Femur (tissue), 1 donor: ENCODE data around the gene DGKG.

Source experiments
- DNase-seq: peaks from one replicate; pipeline ENCODE4 v3.0.0-alpha.2; 2017

The DGKG gene

GRCh38 chr3:186166491-186167288 is 195.3 kb downstream of the DGKG start:
- no peak for DNase-seq

GRCh38 chr3:186166036-186166435 is 196.0 kb downstream of the DGKG start:
- no peak for DNase-seq

- DNase-seq, result no peak
Measured at GRCh38 chr3:186165331-186165730, 196.7 kb downstream of the DGKG start.

GRCh38 chr3:186164696-186165095 is 197.3 kb downstream of the DGKG start:
- DNase-seq, result no peak

DNA sequence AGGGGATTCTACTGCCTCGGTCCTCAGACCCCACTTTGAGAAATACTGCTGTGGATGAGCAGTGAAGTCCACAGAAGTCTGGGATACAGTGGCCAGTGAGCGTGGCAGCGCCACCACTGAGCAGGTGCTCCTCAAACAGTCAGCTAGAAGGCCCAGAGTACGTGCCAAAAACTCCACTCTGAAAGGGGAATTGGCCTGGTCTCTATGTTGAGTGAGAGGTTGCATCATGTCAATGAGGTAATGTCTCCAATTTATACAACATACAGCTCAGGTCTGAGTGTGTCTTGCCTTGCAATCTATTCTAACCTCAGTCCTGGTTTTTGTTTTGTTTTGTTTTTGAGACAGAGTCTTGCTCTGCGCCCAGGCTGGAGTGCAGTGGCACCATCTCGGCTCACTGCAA is 199.8 kb downstream of the DGKG start:
- no peak for DNase-seq

DNA sequence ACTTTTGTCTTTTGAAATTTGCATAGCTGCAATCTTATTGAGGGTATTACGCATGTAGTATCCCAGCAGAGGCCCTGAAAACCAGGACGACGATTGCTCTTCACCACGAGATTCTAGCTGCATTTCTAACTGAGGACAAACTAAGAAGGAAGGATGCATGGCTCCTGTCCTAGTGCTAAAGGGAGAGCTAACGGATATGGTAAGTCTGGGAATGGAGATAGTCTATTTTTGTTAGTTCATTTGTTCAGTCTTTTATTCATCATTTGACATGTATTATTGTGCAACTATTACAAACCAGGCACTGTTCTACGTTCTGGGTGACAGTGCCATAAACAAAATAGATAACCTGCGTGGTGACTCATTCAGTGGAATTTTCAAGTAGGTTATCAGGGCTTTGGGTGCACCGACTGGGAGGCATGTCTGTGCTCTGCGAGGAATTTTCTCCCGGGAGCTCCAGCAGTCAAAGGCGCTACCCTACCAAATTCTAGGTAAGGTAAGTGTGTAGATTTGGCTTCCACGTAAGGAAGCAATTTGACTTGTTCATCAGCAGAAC is 201.3 kb downstream of the DGKG start:
- DNase-seq, result no peak

GRCh38 chr3:186154641-186155040 is 207.4 kb downstream of the DGKG start:
- no peak for DNase-seq

DNA sequence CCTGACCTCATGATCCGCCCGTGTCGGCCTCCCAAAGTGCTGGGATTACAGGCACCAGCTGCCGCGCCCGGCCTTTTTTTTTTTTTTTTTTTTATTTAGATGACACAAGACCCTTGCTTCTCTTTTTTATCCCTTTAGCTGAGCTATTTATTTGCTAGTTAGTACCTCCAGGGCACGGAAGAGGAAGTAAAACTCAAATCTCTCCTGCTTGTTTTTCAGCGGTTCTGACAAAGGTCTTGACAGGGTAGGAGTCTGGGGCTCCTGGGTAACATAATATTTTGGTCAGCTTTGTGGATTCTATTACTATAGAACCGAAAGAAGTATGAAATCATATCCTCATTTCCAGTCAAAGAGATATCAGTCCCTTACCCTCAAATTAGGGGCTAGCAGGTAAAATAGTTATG is 209.1 kb downstream of the DGKG start:
- DNase-seq, result no peak

GRCh38 chr3:186152361-186152798 is 209.7 kb downstream of the DGKG start:
- DNase-seq, result no peak

DNA sequence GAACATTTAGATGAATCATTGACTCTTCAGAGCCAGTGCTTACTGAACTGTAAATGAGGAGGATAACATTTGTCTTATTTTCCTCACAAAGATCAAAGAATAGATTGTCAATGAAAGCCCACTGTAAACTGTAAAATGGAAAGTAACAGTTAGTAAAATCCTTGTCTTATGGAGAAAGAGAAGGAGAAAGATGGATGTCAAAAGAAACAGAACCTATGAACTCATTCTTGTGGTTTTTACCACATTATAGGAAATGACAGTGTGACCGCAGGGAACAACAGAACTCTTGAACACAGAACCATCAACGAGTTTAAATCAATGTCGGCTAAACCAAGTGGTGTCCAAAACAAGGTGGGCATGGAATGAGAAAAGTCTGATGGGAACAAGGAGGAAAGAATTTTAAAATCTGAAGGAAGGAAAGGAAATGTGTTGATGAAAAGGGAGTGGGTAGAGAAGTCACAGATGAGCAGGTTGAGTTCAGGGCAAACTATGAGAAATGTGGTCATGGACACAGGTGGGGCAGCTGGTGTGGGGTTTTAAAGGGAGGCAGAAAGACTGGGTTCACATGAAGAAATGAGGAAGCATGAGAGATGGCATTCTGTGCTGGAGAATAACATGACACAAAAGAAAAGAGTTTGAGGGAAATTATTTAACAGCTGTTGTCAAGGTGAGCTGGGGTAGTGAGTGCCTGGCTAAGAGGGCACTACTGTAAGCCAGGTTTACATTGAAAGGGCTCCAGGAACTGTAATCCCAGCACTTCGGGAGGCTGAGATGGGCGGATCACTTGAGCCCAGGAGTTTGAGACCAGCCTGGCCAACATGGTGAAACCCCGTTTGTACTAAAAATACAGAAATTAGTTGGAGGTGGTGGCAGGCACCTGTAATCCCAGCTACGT is 210.7 kb downstream of the DGKG start:
- DNase-seq, result no peak

- no peak for DNase-seq
Measured at GRCh38 chr3:186150041-186150830, 211.8 kb downstream of the DGKG start.

DNA sequence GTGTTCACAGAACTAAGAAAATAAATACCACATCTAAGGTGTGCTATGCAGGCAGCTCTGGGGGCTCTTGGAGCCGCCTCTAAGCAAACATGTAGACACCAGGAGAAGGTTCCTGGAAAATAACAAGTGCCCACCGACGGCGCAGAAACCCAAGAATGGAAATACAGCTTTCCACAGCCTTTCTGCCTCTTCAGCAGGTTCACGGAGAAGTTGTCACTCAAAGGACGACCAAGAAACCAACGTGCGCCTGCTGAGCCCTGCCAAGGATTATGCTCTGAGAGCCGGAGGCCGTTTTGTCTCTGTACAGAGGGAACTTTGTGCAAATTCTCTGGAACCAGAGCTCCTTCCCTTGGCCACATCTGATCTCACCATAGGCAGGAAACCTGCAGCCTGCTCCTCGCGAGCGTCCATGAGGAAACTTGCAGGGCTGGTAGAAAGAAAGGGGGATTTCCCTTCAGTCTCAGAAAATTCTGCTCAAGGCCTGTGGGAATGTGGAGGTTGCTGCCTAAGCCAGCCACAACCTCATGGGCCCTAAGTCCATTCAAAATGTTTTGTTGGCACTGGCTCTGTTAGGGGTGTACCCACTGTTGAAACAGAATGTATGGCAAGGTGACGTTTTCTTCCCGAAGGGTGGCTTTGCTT is 212.6 kb downstream of the DGKG start:
- DNase-seq, result no peak

- DNase-seq, result no peak
Measured at GRCh38 chr3:186144257-186144656, 217.8 kb downstream of the DGKG start.

DNA sequence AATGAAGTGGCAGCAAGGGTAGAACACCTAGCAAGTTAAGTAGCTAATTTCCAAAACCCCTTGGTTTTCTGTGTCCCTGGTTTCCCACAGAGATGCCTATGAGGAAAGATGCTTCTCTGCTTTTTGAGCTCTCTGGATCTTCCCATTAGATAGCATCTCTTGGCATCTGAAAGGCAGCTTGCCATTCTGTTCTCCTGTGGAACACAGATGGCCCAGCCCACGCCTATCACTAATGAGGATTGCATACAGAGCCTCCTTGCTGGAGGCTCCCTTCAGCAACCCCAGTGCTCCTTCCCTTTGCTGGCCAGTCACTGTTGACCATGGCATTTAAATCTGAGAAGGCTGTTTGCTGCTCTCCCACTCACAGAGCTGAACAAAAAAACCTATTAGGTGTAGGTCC is 218.8 kb downstream of the DGKG start:
- DNase-seq, result no peak

- DNase-seq, result no peak
Measured at GRCh38 chr3:186142393-186142932, 219.6 kb downstream of the DGKG start.

DNA sequence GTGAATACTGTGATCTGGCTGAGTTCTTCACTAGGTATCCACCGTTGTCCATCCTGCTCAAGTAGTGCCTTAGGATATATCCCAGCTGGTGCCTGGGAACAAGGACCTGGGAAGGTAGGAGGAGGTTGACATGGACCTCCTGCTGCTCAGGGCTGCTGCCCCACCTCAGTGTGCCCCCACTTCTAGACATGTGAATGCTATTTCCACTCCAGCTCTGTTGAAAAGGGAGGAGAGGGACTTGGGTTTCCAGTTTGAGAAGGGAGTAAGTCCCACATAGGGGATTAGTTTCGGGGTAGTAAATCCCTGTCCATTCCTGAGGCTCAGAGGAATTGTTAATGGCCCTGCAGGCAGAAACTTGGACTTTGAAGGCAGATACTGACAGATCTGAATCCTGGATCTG is 220.2 kb downstream of the DGKG start:
- DNase-seq, result no peak

DNA sequence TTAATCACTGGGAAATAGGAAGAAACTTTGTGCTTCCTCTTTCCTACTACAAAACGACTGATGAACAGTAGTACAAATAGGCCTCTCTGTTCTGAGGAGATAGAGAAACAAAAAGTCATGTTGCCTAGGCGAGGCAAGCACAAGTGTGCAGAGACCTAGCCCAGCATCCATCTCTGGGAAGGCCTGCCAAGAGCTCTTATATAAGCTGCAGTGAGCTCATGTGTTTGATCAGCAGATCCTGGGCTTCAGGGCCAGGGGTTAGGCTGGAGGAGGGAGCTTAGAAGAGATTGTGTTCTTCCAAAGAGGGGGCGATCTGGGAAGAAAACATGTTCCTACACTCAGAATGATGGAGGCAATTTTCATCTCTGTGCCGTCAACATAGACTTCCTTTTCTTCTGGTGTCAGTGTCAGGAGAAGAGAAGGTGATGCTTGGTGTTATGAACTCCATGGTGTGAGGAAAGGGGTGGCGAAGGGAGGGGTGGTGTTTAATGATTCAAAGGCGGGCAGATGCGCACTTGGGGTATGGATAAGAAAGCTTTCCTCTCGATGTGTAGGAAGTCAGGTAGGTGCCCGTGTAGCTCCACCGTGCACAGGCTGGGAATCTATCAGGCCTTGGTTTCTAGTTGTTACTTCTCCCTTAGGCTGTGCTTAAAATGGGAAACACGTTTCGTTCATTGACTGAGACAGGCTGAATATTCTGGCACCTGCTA is 223.6 kb downstream of the DGKG start:
- no peak for DNase-seq

GRCh38 chr3:186137051-186137685 is 224.9 kb downstream of the DGKG start:
- no peak for DNase-seq

DNA sequence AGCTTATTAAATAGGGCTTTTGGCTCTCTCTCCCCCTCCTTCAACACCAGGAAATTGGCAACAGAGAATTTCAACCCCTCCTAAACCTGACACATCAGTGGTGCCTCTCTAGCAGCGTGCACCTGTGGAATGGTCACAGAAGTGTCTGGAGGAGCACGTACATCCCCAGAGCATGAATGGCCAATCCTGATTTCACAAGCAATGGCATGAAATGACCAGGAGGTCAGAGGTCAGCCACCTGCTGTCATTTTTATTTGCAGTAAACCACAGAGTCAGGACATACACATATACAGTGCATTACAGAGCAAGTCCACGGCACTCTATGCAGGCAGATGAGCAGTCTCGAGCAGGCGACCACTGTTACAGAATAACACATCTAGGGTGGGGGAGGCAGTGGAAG is 228.1 kb downstream of the DGKG start:
- DNase-seq, result no peak

DNA sequence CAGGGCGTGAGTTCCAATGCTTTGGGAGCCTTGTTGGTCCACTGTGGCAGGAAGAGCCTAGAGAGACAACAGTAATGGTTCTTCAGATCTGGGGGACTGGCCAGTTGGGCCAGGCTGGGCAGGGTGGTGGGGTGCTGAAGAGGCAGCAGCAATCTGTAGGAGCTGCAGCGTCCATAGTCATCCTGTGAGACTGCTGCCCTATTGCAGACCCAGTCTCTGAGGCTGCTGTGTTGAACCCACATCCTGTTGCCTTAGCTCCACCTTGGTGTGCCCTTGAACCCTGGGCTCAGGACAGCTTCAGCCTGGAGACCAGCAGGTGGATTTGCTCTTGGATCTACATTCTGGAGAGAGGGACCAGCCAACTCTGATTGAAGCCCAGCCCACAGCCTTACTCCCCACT is 229.5 kb downstream of the DGKG start:
- no peak for DNase-seq

- DNase-seq, result no peak
Measured at GRCh38 chr3:186129206-186129605, 232.8 kb downstream of the DGKG start.
